Measurements from ENCODE around the gene AJAP1.

- TF ChIP-seq CTCF (IDR thresholded peaks at IDR 0.05; ENCODE audit: poor library complexity, severe bottlenecking) (no peak), EZH2 (IDR thresholded peaks at IDR 0.05; ENCODE audit: borderline replicate concordance, insufficient read depth, low read length, poor library complexity, severe bottlenecking) (no peak), MXI1 (conservative IDR thresholded peaks at IDR 0.05; ENCODE audit: poor library complexity, severe bottlenecking) (no peak), POLR2AphosphoS5 (IDR thresholded peaks at IDR 0.05) (no peak), EP300 (conservative IDR thresholded peaks at IDR 0.05; ENCODE audit: poor library complexity, severe bottlenecking) (no peak), RAD21 (conservative IDR thresholded peaks at IDR 0.05) (no peak), TAF1 (IDR thresholded peaks at IDR 0.05; ENCODE audit: low read depth) (no peak), REST (IDR thresholded peaks at IDR 0.05; ENCODE audit: borderline replicate concordance) (no peak)
These were observed 39.5 kb downstream of the AJAP1 start for GRCh38 chr1:4693891-4694290.

Data from neural cell (in vitro differentiated cells).